ENCODE data around the gene WDR33.
"Not testable (repeated sequence)": the region's sequence is repeated elsewhere in the genome, so short reads cannot be mapped to it uniquely, and the experiment has no call there.

The WDR33 gene

DNA sequence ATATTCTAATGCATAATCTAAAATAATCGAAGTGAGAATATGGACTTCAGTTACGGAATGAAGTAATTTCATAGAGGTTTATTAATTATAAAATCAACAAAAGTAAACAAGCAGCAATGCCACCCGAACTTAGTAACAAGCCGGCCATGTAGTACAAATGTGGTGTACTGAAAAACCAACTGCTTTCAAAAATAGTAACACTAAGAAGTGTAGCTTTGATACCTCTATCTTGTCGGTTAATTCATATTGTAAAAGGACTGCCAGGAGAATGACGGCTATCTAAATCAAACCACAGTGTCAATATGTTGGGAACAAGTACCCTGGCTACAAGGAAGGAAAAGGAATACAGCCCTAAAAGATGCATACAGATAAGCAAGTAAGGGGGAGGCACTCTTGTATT lies 48.5 kb downstream of the WDR33 start:
- no peak for DNase-seq

DNA sequence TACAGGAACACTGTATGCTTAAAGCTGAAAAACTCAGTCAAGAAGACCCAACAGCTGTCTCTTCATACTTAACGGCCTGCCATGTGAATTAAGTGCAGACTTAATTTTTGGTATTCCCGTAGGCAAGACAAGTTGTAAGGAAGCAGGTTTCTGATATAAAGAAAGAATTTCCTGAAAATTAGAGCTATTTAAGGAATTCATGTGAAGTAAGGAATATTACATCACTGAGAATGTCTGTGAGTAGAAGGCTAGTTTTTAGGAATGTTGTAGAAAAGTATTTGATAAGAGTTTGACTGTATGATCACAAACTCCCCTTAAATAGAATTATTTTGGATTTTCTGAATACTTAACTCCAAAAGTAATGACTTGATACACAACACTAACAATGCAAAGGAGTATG lies 51.0 kb downstream of the WDR33 start:
- DNase-seq, result no peak

DNA sequence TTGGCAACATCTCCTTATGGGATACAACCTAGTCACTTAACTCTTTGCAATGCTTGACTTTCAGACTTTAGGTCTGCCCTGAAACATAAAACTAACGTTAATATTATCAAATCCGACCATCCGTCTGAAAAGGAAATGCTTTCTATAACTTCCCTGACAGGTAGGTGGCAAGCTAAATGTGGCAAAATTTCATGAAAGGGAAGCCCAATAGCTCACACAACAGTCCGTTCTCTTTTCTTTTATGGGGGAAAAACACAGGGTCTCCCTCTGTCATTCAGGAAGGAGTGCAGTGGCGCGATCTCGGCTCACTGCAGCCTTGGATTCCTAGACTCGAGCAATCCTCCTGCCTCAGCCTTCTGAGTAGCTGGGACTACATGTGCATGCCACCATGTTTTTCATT lies 56.8 kb downstream of the WDR33 start:
- no peak for DNase-seq

DNA sequence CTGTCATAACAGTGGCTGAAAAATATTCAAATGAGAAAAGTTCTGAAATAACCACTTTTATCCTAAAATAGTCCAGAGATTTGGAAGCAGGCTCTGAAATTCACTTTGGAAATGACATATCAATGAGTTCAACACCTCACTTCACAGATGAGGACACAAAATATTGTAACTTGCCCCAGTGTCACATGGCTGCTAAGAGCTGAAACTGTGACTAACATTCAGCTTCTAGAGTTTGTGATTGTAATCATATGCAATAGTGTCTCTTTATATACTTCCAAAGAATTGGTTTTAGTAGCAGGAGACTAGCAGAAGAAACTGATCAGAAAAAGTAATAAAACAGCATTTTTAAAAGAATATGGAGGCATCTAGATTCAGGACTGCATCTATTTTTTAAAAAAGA lies 57.6 kb downstream of the WDR33 start:
- no peak for DNase-seq

DNA sequence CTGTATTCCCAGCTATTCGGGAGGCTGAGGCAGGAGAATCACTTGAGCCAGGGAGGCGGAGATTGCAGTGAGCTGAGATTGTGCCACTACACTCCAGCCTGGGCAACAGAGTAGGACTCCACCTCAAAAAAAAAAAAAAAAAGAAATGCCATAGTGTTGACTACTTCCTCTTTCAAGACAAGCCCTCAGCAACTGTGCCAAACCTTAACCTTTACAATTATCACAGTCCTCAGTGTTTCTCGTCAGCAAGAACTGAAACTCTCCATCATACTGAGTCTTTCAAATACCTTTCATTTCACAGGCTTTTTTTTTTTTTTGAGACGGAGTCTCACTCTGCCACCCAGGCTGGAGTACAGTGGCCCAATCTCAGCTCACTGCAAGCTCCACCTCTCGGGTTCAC lies 61.4 kb downstream of the WDR33 start:
- not testable (repeated sequence) for DNase-seq

DNA sequence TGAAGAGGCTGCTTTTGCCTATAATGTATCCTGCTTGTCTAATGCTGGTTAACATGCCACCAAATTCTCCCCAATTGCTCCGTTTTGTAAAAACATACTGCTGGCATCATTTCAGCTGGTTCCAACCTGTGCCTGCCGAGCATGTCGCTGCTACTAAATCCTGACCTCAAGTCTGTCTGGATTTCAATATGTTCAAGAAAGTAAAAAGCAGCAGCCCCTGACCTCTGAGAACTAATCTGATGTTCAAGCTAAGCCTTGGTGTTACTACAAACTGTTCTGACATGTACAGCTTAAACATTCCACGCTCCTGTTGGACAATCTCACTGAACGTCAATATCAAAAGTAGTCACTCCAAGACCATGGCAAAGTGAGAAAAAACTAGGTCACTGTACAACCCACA lies 63.4 kb downstream of the WDR33 start:
- DNase-seq, result no peak

DNA sequence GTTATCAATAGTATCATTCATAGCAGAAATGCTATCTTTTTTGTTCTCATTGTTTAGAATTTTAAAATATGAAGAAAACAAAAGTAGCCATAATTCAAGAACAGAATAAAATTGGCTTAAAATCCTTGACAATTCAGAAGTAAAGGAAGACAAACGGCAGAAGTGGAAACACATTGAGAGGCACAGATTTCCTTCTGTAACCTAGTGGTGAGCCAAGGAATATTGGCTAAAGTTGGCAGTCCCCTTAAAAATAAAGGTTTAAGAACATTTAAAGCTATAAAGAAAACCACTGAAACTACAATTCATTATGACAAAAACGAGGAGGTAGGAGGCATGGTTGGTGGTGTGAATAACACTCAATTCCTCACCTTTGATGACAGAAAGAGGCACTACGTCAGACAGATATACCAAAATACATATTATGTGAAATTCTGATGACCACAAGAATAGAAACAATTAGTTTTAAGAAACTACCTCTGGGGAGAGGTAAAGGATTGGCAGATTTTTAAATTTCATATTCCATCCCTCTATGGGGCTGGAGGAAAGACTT lies 67.4 kb downstream of the WDR33 start:
- no peak for DNase-seq

DNA sequence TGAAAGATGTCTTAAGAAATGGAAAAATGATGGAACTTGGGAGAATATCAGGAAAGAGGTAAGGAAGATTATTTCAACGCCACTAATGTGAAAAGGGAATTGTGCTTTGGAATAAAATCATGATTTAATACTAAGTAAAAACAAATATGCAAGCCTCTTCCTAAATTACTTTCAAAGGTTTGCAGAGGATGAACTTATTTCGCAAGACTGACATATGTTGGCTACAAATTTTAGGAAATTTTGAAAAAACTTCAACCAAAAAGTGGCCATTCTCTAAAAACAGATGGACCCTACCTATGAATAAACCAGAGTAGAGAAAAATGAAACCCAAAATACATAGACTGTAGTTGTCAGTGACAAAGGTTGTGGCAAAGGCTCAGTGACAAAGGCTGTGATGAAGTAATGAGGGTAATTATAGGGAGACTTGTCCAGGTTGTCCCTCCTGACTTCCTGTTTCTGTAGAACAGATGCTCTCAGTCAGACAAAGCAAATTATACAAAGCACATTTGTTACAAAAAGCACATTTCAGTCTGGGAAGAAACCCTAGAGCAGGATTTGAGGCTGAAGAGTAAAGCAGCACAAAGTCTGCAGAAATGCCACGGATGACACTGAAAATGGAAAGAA lies 70.2 kb downstream of the WDR33 start:
- no peak for DNase-seq

DNA sequence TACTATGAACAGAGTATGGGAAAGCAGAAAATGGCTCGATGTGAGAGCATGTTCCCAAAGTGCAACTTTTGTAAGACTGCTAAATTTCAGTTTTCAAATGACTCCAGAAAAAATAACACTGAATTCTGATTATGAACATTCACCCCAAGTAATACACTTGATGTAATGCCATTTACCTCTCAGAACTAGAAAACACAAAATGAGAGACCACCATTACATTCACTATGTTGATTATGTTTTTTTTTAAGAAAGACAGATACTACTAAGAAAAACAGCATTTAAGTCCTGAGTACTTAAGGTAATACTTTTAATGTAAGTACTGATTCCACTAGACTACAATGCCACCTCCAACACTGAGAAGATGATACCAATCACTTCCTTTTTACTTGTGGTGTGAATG lies 71.2 kb downstream of the WDR33 start:
- no peak for DNase-seq

DNA sequence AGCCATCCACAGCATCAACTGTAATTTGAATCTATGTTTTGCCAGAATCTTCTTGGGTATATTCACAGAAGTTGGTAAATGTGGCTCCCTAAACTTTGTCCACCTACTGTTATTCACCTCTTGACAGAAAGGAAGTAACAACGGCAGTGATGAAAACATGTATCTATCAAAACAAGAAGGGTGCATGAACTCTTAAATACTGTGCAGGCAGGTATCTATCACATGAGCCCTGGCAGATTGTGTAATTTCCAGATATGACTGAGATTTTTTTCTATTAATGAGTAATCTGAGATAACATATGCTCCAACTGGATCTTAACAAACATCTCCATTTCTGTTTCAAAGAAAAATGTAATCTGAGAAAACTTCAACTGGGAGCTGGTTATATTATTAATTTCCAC lies 73.1 kb downstream of the WDR33 start:
- no peak for DNase-seq

DNA sequence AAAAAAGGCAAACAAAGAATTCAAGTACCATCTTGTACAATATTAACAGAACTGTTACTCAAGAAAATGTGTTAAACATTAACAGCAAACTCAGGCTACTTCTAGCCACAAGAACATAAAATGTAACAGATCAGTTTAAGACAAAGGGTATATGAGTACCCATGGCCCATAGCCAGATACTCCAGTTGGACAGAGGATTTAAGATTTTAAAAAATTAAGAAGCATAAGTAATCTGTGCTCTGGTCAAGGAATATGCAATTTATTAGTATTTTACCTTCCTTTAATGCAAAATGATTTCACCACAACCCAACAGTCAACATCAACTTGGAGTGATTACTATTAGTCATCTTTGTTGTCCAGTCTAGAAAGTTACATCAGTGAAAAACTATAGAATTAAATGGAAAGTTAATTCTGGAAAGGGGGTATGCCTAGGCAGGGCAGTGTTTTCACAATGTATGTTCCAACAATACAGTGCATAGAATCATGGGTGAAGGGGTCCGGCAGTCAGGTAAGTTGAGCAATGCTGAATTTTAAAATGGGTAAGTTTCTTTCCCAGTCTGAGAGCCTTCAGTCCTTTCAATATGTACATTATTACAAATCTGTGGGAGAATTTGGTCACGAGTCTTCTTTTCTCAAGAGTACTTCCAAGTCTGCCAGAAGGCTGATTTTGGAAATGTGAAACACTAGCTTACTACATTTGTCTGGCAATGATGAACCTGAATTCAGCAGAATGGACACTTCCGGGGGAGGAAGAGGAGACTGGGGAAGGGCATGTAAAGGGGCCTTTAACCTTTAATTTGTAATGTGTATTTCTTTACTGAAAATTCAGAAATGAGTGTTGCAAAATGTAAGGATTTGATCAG lies 75.2 kb downstream of the WDR33 start:
- no peak for DNase-seq

DNA sequence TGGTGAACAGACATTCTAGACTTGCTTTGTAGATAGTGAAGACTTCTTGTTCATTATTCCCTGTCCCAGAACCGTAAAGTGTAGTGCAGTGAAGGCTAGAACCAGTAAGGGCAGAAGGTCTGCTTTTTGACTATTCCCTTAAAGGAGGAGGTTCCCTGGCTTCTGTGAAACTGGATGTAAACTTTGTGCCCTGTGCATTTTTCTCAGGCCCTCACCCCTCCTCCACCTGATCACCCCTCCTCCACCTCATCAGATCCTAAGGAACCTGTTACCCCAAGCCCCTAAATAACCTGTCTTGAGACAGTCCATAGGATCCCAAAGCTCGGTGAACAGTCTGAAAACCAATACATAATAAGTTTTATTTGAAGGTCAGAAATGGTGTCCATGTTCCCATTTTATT lies 75.9 kb downstream of the WDR33 start:
- DNase-seq, result no peak

DNA sequence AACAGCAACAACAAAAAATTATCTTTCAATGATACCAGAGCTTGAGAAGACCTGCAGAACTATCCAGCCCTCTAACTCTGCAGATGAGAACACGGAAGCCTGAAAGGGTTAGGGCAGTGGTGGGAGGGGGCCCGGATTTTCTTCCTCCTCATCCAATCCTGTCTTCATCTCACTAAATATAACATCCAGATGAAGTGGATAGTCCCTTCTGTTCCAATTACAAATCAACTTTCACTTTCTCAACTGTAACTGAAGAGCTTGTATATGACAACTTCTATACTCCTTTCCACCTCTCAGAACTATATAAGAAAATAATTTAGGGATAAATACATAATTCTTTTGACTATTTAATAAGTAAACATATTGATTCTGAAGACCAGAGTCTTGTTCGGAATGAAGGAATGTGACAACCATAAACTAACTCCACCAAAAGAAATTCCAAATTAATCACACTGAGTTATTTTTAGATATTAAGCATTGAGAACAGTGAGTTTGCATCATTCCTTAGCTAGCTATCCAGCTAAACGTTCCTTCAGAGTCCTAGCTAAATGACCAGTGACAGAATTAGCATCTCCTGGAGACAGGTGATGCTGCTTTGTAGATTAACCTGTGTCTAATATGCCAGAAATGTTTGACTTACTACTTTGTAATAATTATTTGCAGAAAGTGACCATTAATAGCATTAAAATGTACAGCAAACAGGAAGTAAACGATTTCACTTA lies 77.0 kb downstream of the WDR33 start:
- DNase-seq, result no peak

DNA sequence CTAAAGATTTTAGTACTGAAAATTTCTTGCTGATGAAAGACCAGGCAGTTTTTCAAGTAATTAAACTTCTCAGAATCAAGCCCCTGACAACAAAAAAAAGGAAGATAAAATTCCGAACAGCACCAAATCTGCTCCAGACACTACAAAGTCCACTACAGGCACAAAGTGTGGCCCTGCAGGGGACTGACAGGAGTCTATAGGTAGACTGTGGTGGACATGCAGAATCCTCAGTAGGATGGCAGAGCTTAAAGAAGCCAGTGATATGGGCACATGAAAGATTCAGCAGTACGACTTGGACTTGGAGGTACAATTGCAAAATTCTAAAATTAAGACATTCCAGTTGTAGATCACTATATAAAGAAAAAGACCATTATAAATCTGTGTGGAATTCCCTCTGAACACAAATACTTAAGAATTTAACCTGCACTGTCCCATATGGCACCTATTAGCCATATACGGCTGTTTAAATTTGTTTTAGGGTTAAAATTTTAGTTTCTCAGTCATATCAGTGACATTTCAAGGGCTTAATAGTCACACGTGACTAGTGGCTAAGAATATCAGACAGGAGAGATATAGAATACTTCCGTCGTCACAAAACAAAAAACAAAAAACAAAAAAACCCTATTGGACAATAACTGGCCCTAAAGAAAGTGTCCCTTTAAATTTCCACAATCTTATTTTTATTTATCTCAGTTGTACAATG lies 77.7 kb downstream of the WDR33 start:
- no peak for DNase-seq

DNA sequence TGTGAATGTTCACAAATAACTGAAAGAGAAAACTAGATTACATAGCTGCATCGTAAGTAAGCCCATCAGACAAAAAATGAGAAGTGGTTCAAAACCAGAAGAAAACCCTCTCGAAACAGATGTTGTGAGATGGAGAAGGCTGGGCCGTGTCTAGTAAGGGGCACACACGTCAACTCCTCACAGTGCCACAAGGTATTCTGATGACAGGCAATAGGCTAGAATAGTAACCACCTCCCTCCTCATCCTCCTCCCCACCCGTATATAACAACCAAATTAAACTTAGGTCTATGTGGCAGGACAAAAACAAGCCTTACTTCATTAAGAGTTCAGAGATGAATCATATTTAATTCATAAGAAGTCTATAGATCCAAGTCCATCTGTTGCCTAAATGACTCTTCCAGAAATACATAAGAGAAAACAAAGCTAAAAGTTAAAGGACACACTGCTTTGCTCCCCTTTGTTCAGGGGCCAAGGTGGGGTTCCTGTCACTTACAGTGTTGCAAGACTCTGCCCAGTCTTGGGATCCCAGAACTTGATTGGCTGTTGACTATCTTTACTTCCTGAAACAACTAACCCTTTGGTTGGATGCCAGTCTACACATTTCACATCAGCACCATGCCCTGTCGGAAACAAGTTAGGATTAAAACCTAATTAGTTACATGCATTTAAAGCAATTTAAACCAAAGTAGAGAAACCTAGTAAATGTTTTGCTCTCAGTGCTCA lies 84.7 kb downstream of the WDR33 start:
- DNase-seq, result no peak

DNA sequence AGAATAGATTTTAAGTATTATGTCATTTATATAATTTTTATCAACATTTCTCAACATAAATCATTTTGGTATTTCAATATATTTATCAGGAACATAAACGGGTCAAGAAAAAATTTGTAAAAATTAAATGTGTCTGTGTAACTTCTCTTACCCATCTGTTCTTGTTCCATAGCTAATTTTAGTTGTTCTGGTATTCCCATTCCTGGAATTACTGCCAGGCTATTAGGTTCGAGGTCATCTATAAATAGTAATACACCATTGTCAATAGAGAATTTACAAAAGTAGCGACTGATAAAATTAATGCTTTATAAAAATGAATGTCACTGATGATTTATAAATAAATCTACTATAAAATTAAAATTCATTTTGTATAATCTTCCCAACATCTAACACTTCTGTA lies 88.2 kb downstream of the WDR33 start:
- DNase-seq, result no peak

DNA sequence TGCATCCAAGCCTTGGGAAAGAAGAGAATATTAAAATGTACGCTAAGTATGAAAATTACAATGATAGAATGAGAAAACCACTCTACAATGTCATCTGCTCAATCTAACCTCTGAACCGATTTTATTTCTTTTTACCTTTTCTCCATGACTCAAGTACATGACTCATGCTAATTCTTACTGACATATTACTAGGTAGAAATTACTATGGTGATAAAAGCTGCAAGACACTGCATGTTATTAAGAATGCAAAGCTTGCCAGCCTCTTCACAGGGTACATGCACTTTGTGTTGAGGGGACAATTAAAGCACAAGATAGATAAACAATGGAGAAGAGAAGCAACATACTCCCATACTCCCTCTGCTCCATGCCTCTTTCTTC lies 89.0 kb downstream of the WDR33 start:
- DNase-seq, result no peak

DNA sequence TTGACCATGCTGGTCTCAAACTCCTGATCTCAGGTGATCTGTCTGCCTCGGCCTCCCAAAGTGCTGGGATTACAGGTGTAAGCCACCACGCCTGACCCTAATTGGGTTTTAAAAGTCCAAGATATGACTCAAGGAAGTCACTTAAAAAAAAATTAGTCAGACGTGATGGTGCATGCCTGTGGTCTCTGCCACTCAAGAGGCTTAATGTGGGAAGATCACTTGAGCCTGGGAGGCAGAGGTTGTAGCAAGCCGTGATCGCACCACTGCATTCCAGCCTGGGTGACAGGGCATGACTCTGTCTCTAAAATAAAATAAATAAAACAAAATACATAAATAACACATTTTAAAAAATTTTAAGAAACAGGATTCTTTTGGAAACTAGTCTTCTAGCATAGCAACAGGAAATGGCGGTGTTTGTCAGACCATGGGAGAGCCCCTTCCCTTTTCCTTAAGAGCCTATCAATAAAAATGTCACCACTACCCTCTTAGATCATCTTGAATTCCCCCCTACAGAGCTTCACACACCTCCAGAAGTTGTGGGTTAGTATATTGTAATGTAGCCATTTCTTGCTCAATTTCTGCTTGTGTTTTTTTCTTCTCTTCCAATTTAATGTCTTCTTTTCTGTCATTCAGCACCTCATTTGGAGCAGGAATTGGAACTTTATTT lies 89.5 kb downstream of the WDR33 start:
- no peak for DNase-seq

DNA sequence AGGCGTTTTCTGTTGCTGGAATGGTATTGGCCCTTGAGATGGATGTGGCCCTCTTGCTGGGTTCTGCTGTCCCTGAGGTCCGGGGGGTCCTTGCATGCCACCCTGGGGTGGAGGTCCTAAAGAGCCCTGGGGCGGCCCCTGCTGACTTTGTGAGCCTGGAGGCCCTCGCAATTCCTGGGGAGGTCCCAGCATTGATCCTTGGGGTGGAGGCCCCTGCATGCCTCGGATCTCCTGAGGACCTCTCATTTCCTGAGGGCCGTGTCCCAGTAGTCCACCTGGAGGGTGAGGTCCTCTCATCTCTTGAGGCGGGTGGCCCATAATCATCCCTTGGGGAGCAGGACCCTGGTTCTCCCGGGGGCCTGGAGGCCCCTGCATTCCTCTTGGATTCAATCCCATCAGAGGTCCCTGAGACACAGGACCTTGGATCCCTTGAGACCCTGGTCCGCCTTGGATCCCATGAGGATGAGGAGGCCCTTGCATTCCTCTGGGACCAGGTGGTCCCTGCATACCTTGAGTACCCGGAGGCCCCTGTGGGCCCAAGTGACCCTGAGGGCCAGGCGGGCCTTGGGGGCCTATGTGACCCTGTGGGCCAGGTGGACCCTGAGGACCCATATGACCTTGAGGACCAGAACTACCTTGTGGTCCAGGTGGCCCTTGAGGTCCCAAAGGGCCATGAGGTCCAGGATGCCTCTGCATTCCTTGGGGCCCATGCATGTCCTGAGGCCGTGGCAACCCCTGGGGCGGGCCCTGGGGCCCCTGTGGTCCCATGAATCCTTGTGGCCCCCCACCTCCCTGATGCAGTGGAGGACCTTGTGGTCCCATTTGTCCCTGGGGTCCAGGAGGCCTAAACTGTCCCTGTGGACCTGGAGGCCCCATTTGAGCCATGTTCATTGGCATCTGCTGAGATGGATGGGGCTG lies 91.4 kb downstream of the WDR33 start:
- no peak for DNase-seq

DNA sequence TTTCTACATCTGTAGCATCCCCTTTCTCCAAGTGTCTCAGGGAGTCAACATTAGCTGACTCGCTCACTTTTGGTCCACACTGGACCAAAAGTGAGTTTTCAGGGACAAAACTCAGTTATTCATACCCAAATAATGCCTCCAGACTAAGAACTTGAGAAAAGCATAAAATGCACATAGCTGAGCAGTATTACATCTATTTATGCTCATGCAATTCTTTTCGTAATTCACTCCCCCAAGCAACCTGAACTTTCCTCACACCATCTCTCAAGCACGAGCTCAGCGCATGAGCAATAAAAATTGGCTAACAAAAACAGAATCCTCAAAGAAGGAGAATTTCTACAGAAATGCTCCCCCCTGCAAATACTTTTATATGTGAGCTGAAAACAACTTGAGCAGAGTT lies 92.7 kb downstream of the WDR33 start:
- no peak for DNase-seq

Measured in right hindlimb (tissue), 1 donor.